ENCODE results near the gene ADAMTS2. TPM values are rescaled to one million over a fixed set of nuclear protein-coding genes. Genes with fewer than 3 reads are reported as not detected.

Gene ADAMTS2
- total and polyA plus RNA-seq, 2 donors (not counting 3 experiments of a cell fraction or from before 2014, with no cell fraction given): not detected

- no peaks in the 10 kb centered on the region for H3K9me1 ChIP-seq (replicated peaks; ENCODE audit: control insufficient read depth, extremely low read depth, insufficient read depth, low read length)
- no peaks in the 10 kb centered on the region for H3K27me3 ChIP-seq (ENCODE audit: control insufficient read depth in 2 of 2, insufficient read depth in 2 of 2, low read length in 2 of 2)
- no peaks in the 10 kb centered on the region for H3K4me1 ChIP-seq (ENCODE audit: control insufficient read depth, extremely low read depth, insufficient read depth, low read length)
- ChIA-PET CTCF (no interaction called here), POLR2A (no interaction called here)
- H3K79me2 ChIP-seq (ENCODE audit: control insufficient read depth, insufficient read depth, low read length): no peaks in the 10 kb centered on the region
- dilution Hi-C loops (cut with MboI; ENCODE audit: extremely low pct_ligation_motif_present, low sequenced_read_pairs): no loop called here
- no peak overlapping the region for H3K9ac ChIP-seq (replicated peaks; ENCODE audit: extremely low read depth, insufficient read depth, low read length)
- H3K27ac ChIP-seq (ENCODE audit: insufficient read depth, low read depth, low read length): no peak overlapping the region
- TF ChIP-seq POLR2AphosphoS5 (IDR thresholded peaks at IDR 0.05; ENCODE audit: insufficient read depth, low read depth, low read length) (no peak), EZH2 (IDR thresholded peaks at IDR 0.05; ENCODE audit: borderline replicate concordance, low read depth, low read length, severe bottlenecking) (no peak), MAX (IDR thresholded peaks at IDR 0.05; ENCODE audit: insufficient read depth, insufficient read length) (no peak)
- no TSS peak for BruUV-seq (replicated peaks)
- FAIRE-seq (no peak), DNase-seq (ENCODE audit: low read depth, low spot score) (no peak)
- no peaks in the 10 kb centered on the region for H3K36me3 ChIP-seq (ENCODE audit: control insufficient read depth in 2 of 2, extremely low read depth in 1 of 2, insufficient read depth in 2 of 2, low read length in 2 of 2)
- no peak overlapping the region for H2AFZ ChIP-seq (ENCODE audit: low read depth, low read length)
- H3K9me3 ChIP-seq (replicated peaks; ENCODE audit: control insufficient read depth, insufficient read depth, low read length): peaks cover 3% of the 10 kb centered on the region
- H4K20me1 ChIP-seq (replicated peaks; ENCODE audit: control insufficient read depth, extremely low read depth, insufficient read depth, low read length): no peaks in the 10 kb centered on the region
- H3K4me3 ChIP-seq (replicated peaks in 1 of 3; ENCODE audit: insufficient read depth in 1 of 3, low read depth in 1 of 3, low read length in 3 of 3): no peak overlapping the region
- intact Hi-C loops (cut with micrococcal nuclease): no loop called here
- no peak overlapping the region for H3K4me2 ChIP-seq (ENCODE audit: insufficient read depth, low read length)
Measured at GRCh38 chr5:179154991-179155955, 190.0 kb downstream of the ADAMTS2 start.

- H2AFZ ChIP-seq (ENCODE audit: low read depth, low read length): no peak overlapping the region
- dilution Hi-C loops (cut with MboI; ENCODE audit: extremely low pct_ligation_motif_present, low sequenced_read_pairs) (no loop called here), intact Hi-C loops (cut with micrococcal nuclease) (no loop called here)
- no peak overlapping the region for H3K4me3 ChIP-seq (replicated peaks in 1 of 3; ENCODE audit: insufficient read depth in 1 of 3, low read depth in 1 of 3, low read length in 3 of 3)
- H3K9me3 ChIP-seq (replicated peaks; ENCODE audit: control insufficient read depth, insufficient read depth, low read length): peaks cover 3% of the 10 kb centered on the region
- no peak for DNase-seq (ENCODE audit: low read depth, low spot score)
- H3K79me2 ChIP-seq (ENCODE audit: control insufficient read depth, insufficient read depth, low read length): no peaks in the 10 kb centered on the region
- no peak overlapping the region for H3K4me2 ChIP-seq (ENCODE audit: insufficient read depth, low read length)
- H4K20me1 ChIP-seq (replicated peaks; ENCODE audit: control insufficient read depth, extremely low read depth, insufficient read depth, low read length): no peaks in the 10 kb centered on the region
- POLR2A ChIA-PET: no interaction called here
- H3K36me3 ChIP-seq (ENCODE audit: control insufficient read depth in 2 of 2, extremely low read depth in 1 of 2, insufficient read depth in 2 of 2, low read length in 2 of 2): no peaks in the 10 kb centered on the region
- no peaks in the 10 kb centered on the region for H3K4me1 ChIP-seq (ENCODE audit: control insufficient read depth, extremely low read depth, insufficient read depth, low read length)
- H3K9me1 ChIP-seq (replicated peaks; ENCODE audit: control insufficient read depth, extremely low read depth, insufficient read depth, low read length): no peaks in the 10 kb centered on the region
- FAIRE-seq: no peak
- no peak for TF ChIP-seq POLR2AphosphoS5 (IDR thresholded peaks at IDR 0.05; ENCODE audit: insufficient read depth, low read depth, low read length)
- no peak for TF ChIP-seq JUN (IDR thresholded peaks at IDR 0.05; ENCODE audit: borderline replicate concordance, insufficient read depth, insufficient read length, low read depth)
- TF ChIP-seq FOS (IDR thresholded peaks at IDR 0.05; ENCODE audit: borderline replicate concordance, insufficient read depth, low read length): no peak
- no peak for TF ChIP-seq POLR2A (IDR thresholded peaks at IDR 0.05; ENCODE audit: low read depth, low read length)
- no peak for TF ChIP-seq MAX (IDR thresholded peaks at IDR 0.05; ENCODE audit: insufficient read depth, insufficient read length)
- TF ChIP-seq EZH2 (IDR thresholded peaks at IDR 0.05; ENCODE audit: borderline replicate concordance, low read depth, low read length, severe bottlenecking): no peak
- TF ChIP-seq GATA2 (IDR thresholded peaks at IDR 0.05; ENCODE audit: insufficient read depth, insufficient read length, low read depth, low read length): no peak
- TF ChIP-seq MYC (IDR thresholded peaks at IDR 0.05; ENCODE audit: low read depth, low read length): no peak
- BruUV-seq (replicated peaks): no TSS peak
- H3K27ac ChIP-seq (ENCODE audit: insufficient read depth, low read depth, low read length): no peak overlapping the region
- CTCF ChIA-PET: no interaction called here
- H3K27me3 ChIP-seq (ENCODE audit: control insufficient read depth in 2 of 2, insufficient read depth in 2 of 2, low read length in 2 of 2): no peaks in the 10 kb centered on the region
- H3K9ac ChIP-seq (replicated peaks; ENCODE audit: extremely low read depth, insufficient read depth, low read length): no peak overlapping the region
Measured at GRCh38 chr5:179154346-179154990, 190.8 kb downstream of the ADAMTS2 start.
